GM21515 (cell line): ENCODE data around the gene NACC2.
"Not testable (repeated sequence)": the region's sequence is repeated elsewhere in the genome, so short reads cannot be mapped to it uniquely, and the experiment has no call there.

Experiments
- ATAC-seq: cut with Tn5 transposase; IDR thresholded peaks from one replicate; pipeline ENCODE4 v1.9.1; 2021; ENCODE audit not compliant: unreplicated experiment

Gene NACC2

GRCh38 chr9:136111190-136111589, 16.1 kb upstream of the NACC2 start:
- no peak for ATAC-seq

DNA sequence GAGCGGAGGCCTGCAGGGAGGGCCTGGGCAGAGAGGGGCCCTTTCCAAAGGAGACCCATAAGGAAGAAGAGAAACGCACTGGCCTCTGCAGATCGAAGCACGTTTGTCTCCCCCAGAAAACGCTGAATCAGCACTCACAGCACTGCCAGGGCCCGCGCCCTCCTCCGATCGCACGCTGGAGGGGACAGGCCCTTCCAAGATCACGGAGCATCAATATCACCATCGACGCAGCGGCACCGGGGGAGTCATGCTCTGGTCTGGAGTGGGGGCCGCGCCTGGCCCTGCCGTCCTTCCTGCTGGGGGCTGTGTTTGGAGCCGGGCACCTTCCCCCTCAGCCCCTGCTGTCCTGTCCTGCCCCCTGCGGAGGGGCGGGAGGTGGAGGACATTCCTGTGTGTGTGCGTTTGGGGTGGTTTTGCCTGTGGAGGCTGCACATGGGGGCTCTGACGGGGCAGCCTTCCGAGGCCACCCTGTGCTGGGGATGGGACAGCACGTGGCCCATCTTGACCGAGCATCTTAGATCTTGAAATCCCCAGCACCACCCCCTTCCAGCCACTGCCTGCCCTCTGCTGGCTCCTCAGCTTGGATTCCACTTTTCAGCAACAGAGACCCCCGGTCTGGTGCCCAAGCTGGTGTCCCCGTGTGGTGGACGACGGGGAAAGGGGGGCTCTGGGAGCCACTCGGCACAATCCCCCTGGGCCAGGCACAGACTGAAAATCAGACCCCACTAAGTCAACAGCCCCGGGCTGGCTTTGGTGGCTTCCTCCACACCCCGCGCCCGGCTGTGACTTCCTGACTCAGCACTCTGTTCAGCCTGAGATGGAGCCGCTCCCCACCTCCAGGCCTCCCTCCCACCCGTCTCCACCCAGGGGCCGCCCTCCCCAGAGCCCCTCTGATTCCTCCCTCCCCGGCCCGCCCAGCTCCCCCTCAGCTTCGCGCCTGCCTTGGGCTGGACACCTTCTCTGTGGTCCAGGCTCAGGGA, 15.3 kb upstream of the NACC2 start:
- no peak for ATAC-seq

DNA sequence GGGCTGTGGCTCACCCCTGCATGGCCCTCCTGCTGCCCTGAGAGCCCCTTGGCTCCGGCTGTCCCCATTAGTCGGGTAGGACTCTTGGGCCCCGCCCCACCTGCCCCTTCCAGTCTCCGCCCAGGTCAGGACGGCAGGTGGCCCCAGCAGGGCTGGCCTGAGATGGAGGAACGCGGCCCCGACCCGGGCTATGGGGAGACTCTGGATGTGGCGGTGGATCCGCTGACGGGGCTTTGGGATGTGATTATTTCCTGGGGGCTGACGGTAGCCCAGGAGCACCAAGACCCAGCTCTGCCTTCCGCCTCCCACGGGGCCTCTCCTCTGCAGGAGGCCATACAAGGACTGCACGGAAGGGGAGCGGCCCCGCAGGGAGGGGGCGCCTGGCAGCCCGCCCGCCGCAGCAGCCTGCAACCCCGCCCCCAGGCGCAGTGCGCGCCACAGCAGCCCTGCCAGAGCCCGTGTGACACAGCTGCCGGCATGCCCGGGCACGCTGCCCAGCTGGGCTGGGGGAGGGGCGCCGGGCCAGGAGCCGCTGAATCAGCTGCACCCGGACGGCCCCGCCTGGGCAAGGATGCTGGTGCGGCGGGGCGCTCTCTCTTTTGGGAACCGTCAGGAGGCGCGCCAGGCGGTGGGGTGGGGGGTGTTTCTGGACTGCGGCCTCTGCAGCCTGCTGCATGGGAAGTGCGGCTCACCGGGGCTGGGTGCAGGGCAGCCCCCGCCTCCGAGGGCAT, 14.4 kb upstream of the NACC2 start:
- peak; percentile 77 for ATAC-seq

- ATAC-seq, result no peak
Measured at GRCh38 chr9:136108648-136109266, 13.7 kb upstream of the NACC2 start.

- ATAC-seq, result no peak
Measured at GRCh38 chr9:136107953-136108647, 13.0 kb upstream of the NACC2 start.

DNA sequence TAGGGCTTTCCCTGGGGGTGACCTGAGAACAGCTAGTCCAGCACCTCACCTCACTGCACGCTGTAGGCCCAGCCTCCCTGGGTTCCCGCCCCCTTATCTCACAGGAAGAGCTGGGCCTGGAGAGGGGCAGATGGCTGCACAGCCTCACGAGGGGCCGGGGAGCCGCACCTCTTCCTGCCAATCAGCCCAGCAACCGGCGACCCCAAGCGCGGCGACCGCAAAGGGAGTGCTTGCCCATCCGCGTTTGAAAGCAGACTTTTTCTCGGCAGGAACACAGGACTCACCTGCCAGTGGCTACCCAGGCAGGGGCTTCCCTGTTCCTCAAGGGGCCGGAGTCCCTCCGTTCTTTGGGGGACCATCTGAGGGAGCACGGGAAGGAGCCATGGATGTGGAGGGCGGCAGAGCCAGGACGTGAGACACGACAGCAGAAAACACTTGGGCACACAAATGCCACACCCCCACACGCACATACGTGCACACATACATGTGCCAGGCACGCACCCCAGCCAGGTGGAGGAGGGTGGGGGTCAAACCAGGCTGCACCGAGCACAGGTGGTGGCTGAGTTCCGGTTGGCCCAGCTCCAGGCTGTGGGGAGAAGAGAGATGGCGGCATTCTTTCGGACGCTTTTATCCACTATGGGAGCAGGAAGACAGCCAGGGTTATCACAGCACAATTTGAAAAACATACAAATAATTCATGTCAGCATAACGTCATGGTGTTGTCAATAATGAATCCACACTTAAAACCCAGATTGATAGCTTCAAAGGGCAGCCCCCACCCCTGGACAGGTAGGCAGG, 12.3 kb upstream of the NACC2 start:
- ATAC-seq, result no peak

GRCh38 chr9:136105398-136106135, 10.5 kb upstream of the NACC2 start:
- no peak for ATAC-seq

DNA sequence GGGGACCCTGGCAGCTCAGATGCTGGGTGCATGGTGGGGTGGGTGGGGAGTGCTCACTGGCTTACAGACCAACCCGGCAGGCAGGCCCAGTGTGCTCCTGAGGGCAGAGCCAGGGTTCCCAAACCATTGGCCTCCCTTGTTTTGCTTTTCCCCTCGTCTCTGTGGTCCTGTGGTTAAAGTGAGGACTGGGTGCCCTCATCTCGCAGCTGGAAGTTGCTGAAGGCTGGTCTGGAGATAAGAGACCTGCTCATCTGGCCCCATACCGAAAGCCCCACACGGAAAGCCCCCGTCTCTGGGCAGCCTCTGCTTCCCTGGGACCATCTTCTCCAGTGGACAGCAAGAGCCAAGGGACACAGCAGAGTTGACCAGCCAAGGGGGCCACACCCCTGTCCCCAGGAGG, 9.8 kb upstream of the NACC2 start:
- ATAC-seq, result no peak

DNA sequence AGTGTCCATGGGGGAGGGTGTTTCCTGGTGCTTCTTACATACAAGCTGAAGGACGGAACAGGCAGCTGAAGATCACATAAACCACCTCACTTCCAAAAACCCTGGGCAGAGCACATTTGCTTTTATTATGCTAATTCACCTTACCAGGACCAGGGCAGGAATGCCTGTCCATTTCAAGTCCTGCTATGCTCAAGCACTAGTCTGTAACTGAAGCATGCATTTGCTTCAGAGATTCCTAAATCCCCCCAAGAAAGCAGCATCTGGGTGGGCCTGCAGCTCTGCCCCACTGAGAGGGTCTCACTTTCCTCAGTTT, 9.4 kb upstream of the NACC2 start:
- ATAC-seq, result no peak

- no peak for ATAC-seq
Measured at GRCh38 chr9:136103651-136104487, 8.8 kb upstream of the NACC2 start.

- ATAC-seq, result not testable (repeated sequence)
Measured at GRCh38 chr9:136101615-136102074, 6.6 kb upstream of the NACC2 start.

GRCh38 chr9:136100700-136101614, 5.9 kb upstream of the NACC2 start:
- ATAC-seq, result no peak

DNA sequence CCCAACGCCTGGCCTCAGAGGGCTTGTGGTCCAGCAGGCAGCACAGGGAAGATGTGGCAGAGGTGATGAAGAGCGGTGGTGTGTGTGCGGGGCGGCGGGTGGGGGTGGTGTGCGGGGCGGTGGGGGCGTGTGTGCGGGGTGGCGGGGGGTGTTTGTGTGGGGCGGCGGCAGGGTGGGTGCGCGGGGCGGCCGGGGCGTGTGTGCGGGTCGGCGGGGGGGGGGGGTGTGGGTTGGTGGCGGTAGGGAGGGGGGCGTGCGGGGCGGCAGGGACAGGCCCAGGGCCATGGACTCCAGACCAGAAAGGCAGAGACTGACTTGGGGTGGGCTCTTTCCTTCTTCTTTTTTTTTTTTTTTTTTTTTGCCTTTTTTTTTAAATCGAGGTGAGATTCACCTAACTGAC, 4.5 kb upstream of the NACC2 start:
- no peak for ATAC-seq

DNA sequence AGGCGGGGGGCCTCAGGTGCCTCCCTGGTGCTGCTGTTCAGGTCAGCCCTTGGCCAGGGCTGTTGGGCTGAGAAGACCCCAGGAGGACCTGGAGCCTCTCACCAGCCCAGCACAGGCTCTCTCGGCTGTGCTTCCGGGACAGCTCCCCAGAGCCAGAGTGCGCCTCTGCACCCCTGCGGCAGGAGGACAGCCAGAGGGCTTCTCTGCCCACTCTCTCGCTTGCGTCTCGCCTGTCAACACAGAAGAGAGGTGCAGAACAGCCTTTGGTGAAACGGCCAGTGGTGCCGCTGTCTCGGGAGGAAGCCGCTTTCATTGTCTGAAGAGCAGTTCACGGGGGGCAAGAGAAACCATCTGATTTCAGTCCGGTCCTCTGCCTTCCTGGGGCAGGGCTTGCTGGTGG, 3.8 kb upstream of the NACC2 start:
- no peak for ATAC-seq

GRCh38 chr9:136098210-136098609, 3.1 kb upstream of the NACC2 start:
- no peak for ATAC-seq

- no peak for ATAC-seq
Measured at GRCh38 chr9:136096505-136097001, 1.5 kb upstream of the NACC2 start.
